ENCODE measurements around the gene FURIN.
"Not testable (repeated sequence)": the region's sequence is repeated elsewhere in the genome, so short reads cannot be mapped to it uniquely, and the experiment has no call there.

FURIN gene

DNA sequence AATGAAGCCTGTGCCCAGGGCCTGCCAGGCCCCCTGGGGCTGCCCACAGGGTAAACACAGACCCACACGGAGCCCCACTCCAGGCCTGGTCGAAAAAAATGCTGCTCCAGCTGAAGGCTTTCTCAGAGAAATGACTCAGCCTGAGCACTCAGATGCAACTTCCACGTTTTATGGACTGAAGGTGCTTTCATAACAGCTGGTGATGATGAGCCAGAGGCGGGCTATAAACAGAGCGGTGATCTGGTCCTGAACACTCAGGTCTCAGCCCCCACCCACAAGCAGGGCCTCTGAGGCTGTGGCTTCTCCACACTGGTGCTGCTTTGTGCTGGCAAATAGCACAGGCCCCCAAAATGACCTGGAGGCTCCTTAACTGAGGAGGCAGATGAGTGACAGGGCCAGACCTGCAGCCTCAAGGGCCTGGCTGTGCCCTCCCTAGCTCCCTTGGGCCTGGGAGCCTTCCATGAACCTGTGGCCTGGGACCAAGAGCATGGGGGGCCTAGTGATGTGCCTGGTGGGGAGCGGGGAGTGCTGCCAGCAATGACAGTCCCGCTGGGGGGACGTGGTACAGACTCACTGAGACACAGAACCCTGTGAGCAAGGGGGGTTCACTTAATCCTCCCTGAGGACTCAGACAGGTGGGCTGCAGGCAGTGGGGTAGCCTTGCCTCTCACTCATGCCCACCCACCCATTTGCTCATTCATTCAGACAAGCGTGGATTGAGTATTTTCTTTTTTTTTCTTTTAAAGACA, 23.0 kb upstream of the FURIN start:
- TF ChIP-seq SUZ12 (IDR thresholded peaks at IDR 0.05; ENCODE audit: extremely low read depth, insufficient read depth, insufficient read length) (no peak), ZNF274 (IDR thresholded peaks at IDR 0.05; ENCODE audit: low read depth, low read length) (no peak), YY1 (IDR thresholded peaks at IDR 0.05; ENCODE audit: insufficient read depth, insufficient read length) (no peak)
- Histone ChIP-seq H3K27me3 (ENCODE audit: insufficient read depth, insufficient read length) (no peaks in the 10 kb centered on the region), H3K4me1 (ENCODE audit: insufficient read depth, insufficient read length) (peaks cover 18% of the 10 kb centered on the region), H3K4me3 (ENCODE audit: insufficient read length, low read depth) (no peak overlapping the region), H3K9me3 (ENCODE audit: insufficient read depth, low read length) (no peaks in the 10 kb centered on the region), H3K9ac (ENCODE audit: insufficient read length, low read depth) (peak overlapping the region; percentile 44), H3K36me3 (ENCODE audit: insufficient read depth, insufficient read length, low read length) (no peaks in the 10 kb centered on the region)
- no peak for DNase-seq (ENCODE audit: low read depth, low spot score)

DNA sequence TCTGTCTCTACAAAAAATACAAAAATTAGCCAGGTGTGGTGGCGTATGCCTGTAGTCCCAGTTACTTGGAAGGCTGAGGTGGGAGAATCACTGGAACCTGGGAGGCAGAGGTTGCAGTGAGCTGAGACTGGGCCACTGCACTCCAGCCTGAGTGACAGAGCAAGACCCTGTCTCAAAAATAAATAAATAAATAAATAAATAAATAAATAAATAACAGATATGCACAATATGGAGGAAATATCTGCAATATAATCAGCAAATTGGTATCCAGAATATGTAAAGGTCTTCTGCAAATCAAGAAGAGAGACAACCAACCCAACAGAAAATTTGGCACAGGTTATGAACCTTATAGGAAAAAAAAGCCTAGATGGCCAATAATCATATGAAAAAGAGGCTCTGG, 19.0 kb upstream of the FURIN start:
- not testable (repeated sequence) for H3K9me3 ChIP-seq (ENCODE audit: insufficient read depth, low read length); H3K4me3 ChIP-seq (ENCODE audit: insufficient read length, low read depth); DNase-seq (ENCODE audit: low read depth, low spot score); H3K36me3 ChIP-seq (ENCODE audit: insufficient read depth, insufficient read length, low read length); H3K27me3 ChIP-seq (ENCODE audit: insufficient read depth, insufficient read length); H3K9ac ChIP-seq (ENCODE audit: insufficient read length, low read depth)
- peaks cover 13% of the 10 kb centered on the region for H3K4me1 ChIP-seq (ENCODE audit: insufficient read depth, insufficient read length)

DNA sequence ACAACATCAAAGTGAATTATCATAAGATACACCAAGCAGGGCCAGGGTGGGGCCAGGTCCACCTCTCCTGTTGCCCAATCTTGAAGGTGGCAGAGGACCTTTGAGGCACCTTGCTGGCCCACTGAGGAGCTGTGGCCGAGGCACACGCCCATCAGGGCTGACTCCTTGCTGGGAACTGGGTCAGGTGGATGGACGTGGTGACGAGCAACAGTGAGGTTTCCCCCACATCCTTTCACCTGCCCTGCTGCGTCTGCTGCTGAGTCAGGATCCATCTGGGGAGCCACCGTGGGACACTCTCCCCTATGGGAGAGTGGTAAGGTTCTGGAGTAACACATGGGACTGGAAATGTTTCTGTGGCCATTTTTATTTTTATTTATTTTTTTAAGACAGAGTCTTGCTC, 17.3 kb upstream of the FURIN start:
- H3K4me3 ChIP-seq (ENCODE audit: insufficient read length, low read depth), result no peak overlapping the region
- H3K9ac ChIP-seq (ENCODE audit: insufficient read length, low read depth), result no peak overlapping the region
- DNase-seq (ENCODE audit: low read depth, low spot score), result no peak
- H3K4me1 ChIP-seq (ENCODE audit: insufficient read depth, insufficient read length), result peaks cover 2% of the 10 kb centered on the region
- H3K27me3 ChIP-seq (ENCODE audit: insufficient read depth, insufficient read length), result no peaks in the 10 kb centered on the region
- H3K36me3 ChIP-seq (ENCODE audit: insufficient read depth, insufficient read length, low read length), result no peaks in the 10 kb centered on the region
- no peaks in the 10 kb centered on the region for H3K9me3 ChIP-seq (ENCODE audit: insufficient read depth, low read length)
- TF ChIP-seq ZNF274 (IDR thresholded peaks at IDR 0.05; ENCODE audit: low read depth, low read length) (no peak), YY1 (IDR thresholded peaks at IDR 0.05; ENCODE audit: insufficient read depth, insufficient read length) (no peak), SUZ12 (IDR thresholded peaks at IDR 0.05; ENCODE audit: extremely low read depth, insufficient read depth, insufficient read length) (no peak)

DNA sequence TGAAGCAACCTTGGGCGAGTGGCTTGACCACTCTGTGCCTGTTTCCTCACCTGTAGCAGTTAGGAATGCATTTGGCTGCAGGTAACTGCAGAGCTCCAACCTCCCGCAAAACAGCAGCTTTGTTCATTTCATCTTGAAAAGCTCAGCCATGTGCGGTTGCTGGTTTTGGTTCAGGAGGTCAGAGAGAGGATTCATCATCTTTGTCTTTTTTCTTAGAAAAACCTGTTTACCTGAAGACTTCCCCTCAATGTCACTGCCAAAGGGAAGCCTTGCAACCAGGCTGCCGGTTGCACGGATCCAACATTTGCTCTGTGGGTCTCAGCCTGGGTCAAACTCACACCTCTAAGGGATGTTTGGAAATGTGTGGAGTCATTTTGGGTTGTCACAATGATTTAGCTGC, 16.4 kb upstream of the FURIN start:
- no peak for TF ChIP-seq YY1 (IDR thresholded peaks at IDR 0.05; ENCODE audit: insufficient read depth, insufficient read length)
- Histone ChIP-seq H3K9me3 (ENCODE audit: insufficient read depth, low read length) (no peaks in the 10 kb centered on the region), H3K36me3 (ENCODE audit: insufficient read depth, insufficient read length, low read length) (no peaks in the 10 kb centered on the region), H3K4me3 (ENCODE audit: insufficient read length, low read depth) (no peak overlapping the region), H3K27me3 (ENCODE audit: insufficient read depth, insufficient read length) (no peaks in the 10 kb centered on the region), H3K9ac (ENCODE audit: insufficient read length, low read depth) (no peak overlapping the region), H3K4me1 (ENCODE audit: insufficient read depth, insufficient read length) (peaks cover 2% of the 10 kb centered on the region)
- no peak for DNase-seq (ENCODE audit: low read depth, low spot score)

DNA sequence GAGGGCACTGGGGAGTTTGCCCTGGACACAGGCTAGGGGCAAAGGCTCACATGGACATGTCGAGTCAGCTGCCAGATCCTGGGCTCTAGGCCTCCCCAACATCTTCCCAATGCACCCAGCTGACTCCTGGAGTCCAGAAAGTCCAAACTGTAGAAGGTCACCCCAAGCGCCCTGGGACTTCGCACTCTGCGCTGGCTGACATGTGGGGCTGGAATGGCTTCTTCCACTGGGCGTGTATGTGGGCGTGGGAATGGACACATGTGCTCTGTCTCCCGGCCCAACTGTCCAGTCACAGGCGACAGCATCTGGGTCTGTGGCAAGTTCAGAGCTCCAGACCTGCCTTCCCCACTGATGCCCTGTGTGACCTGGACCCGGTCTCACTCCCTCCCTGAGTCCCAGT, 13.2 kb upstream of the FURIN start:
- H3K36me3 ChIP-seq (ENCODE audit: insufficient read depth, insufficient read length, low read length), result no peaks in the 10 kb centered on the region
- H3K27me3 ChIP-seq (ENCODE audit: insufficient read depth, insufficient read length), result no peaks in the 10 kb centered on the region
- TF ChIP-seq SUZ12 (IDR thresholded peaks at IDR 0.05; ENCODE audit: extremely low read depth, insufficient read depth, insufficient read length), result no peak
- TF ChIP-seq YY1 (IDR thresholded peaks at IDR 0.05; ENCODE audit: insufficient read depth, insufficient read length), result no peak
- H3K4me1 ChIP-seq (ENCODE audit: insufficient read depth, insufficient read length), result peaks cover 4% of the 10 kb centered on the region
- H3K9me3 ChIP-seq (ENCODE audit: insufficient read depth, low read length), result no peaks in the 10 kb centered on the region
- no peak for DNase-seq (ENCODE audit: low read depth, low spot score)
- no peak overlapping the region for H3K4me3 ChIP-seq (ENCODE audit: insufficient read length, low read depth)
- no peak overlapping the region for H3K9ac ChIP-seq (ENCODE audit: insufficient read length, low read depth)

DNA sequence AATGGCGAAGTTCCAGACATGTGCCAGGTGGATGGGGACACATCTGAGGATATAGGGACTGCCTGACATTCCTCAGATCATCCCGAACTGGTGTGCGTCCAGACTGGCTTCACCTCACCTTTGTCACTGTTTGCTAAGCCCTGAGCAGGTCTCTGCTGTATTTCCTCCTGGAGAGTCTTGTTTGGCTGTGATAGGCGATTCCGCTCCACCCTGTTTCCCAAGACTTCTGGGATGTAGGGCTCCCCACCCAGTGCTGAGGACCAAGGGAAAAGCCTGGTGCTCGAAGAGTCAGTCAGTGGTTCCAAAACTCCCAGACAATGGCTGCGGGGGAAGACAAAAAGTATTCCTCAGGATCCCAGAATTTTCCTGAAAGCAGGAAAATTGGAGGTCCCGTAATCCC, 11.1 kb upstream of the FURIN start:
- no peak for TF ChIP-seq ZNF274 (IDR thresholded peaks at IDR 0.05; ENCODE audit: low read depth, low read length)
- TF ChIP-seq SUZ12 (IDR thresholded peaks at IDR 0.05; ENCODE audit: extremely low read depth, insufficient read depth, insufficient read length), result no peak
- no peak for TF ChIP-seq YY1 (IDR thresholded peaks at IDR 0.05; ENCODE audit: insufficient read depth, insufficient read length)

DNA sequence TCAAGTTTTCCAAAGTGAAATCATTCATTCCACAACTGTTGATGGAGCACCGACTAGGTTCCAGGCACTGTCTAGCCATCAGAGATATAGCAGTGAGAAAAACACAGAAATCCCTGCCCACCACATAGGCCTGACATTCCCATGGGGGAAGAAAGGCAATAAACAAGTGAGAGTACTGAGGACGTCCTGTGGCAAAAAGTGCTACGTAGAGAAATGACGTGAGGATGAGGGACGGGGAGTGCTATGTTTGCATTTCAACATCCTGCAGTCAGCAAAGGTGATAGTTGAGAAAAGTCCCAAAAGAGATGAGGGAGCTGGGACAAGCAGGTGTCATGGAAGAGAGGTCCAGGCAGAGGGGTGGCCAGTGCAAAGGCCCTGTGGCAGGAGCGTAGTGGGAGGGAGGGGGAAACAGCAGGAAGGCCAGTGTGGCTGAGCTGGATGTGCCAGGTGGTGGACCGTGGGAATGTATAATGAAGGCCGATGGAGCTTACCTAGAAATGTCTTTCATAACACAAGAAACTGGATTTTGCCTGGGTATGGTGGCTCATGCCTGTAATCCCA, 10.4 kb upstream of the FURIN start:
- TF ChIP-seq YY1 (IDR thresholded peaks at IDR 0.05; ENCODE audit: insufficient read depth, insufficient read length) (no peak), SUZ12 (IDR thresholded peaks at IDR 0.05; ENCODE audit: extremely low read depth, insufficient read depth, insufficient read length) (no peak), ZNF274 (IDR thresholded peaks at IDR 0.05; ENCODE audit: low read depth, low read length) (no peak)
- Histone ChIP-seq H3K27me3 (ENCODE audit: insufficient read depth, insufficient read length) (no peaks in the 10 kb centered on the region), H3K4me3 (ENCODE audit: insufficient read length, low read depth) (no peak overlapping the region), H3K9ac (ENCODE audit: insufficient read length, low read depth) (no peak overlapping the region), H3K9me3 (ENCODE audit: insufficient read depth, low read length) (no peaks in the 10 kb centered on the region), H3K4me1 (ENCODE audit: insufficient read depth, insufficient read length) (peaks cover 7% of the 10 kb centered on the region), H3K36me3 (ENCODE audit: insufficient read depth, insufficient read length, low read length) (no peaks in the 10 kb centered on the region)
- DNase-seq (ENCODE audit: low read depth, low spot score), result no peak

More for the DNA sequence above, 11.1 kb upstream of the FURIN start:
- DNase-seq (ENCODE audit: low read depth, low spot score), result no peak
- no peaks in the 10 kb centered on the region for H3K36me3 ChIP-seq (ENCODE audit: insufficient read depth, insufficient read length, low read length)
- peaks cover 9% of the 10 kb centered on the region for H3K4me1 ChIP-seq (ENCODE audit: insufficient read depth, insufficient read length)
- no peaks in the 10 kb centered on the region for H3K27me3 ChIP-seq (ENCODE audit: insufficient read depth, insufficient read length)
- H3K4me3 ChIP-seq (ENCODE audit: insufficient read length, low read depth), result no peak overlapping the region
- H3K9ac ChIP-seq (ENCODE audit: insufficient read length, low read depth), result no peak overlapping the region
- H3K9me3 ChIP-seq (ENCODE audit: insufficient read depth, low read length), result no peaks in the 10 kb centered on the region

Data from NT2/D1 (cell line).